Glutamatergic neuron (in vitro differentiated cells): ENCODE measurements around the gene OR13C8. TPM values are rescaled to one million over a fixed set of nuclear protein-coding genes. Genes with fewer than 3 reads are reported as not detected.

ENCODE experiments used
- DNase-seq: peaks from one replicate; pipeline ENCODE4 v3.0.0; 2022
- H3K27ac Mint-ChIP-seq: one replicate; pipeline ENCODE4 v1.8.0; 2020; ENCODE audit warnings: mild to moderate bottlenecking, mixed read lengths, inconsistent platforms; ENCODE audit not compliant: unreplicated experiment
- H3K27me3 Mint-ChIP-seq: one replicate; pipeline ENCODE4 v1.8.0; 2020; ENCODE audit warnings: mild to moderate bottlenecking, moderate library complexity, mixed read lengths, inconsistent platforms; ENCODE audit not compliant: unreplicated experiment
- H3K36me3 Mint-ChIP-seq: one replicate; pipeline ENCODE4 v1.8.0; 2020; ENCODE audit warnings: mild to moderate bottlenecking, mixed read lengths, inconsistent platforms; ENCODE audit not compliant: unreplicated experiment
- H3K4me1 Mint-ChIP-seq: one replicate; pipeline ENCODE4 v1.8.0; 2020; ENCODE audit warnings: mild to moderate bottlenecking, low read depth, mixed read lengths, inconsistent platforms; ENCODE audit not compliant: unreplicated experiment
- H3K4me3 Mint-ChIP-seq: one replicate; pipeline ENCODE4 v1.8.0; 2020; ENCODE audit warnings: mild to moderate bottlenecking, mixed read lengths, inconsistent platforms; ENCODE audit not compliant: unreplicated experiment
- H3K9me3 Mint-ChIP-seq: one replicate; pipeline ENCODE4 v1.8.0; 2020; ENCODE audit warnings: mild to moderate bottlenecking, moderate library complexity, mixed read lengths, inconsistent platforms; ENCODE audit not compliant: unreplicated experiment
- total RNA-seq: library from RNA; stranded (reverse); fragmentation: NEBNext Ultra II Directional; extraction: Animal tissue kit (Norgen Biotek cat#: 25700); gene quantifications from one replicate; pipeline ENCODE4 v1.2.1, GENCODE V29; 2021; ENCODE audit not compliant: unreplicated experiment
- TF ChIP-seq, protein P1 (sequence below): fragments of 200-600 bp; sonication (generic); IDR thresholded peaks from one replicate; pipeline ENCODE4 v1.5.0; 2021; ENCODE audit not compliant: partially characterized antibody, unreplicated experiment

OR13C8 gene
- total RNA-seq, 1 donor from 2014 or later, result not detected

DNA sequence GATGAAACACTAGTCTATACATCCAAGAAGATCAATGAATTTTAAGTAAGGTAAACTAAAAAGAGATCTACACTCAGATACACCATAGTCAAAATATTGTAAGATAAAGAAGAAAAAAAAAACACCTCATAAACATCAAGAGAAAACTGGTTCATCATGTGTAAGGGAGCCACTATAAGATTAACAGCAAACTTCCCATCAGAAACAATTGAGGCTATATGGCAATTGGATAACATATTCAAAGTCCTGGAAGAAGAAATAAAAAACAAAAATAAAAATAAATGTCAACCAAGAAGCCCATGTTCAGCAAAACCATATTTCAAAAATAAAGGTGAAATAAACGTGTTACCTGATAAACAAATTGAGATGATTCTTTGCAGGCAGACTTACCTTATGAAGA lies 3.6 kb downstream of the OR13C8 start:
- Mint-ChIP-seq H3K36me3 (no peaks in the 10 kb centered on the region), H3K9me3 (peaks cover 2% of the 10 kb centered on the region), H3K27ac (no peak overlapping the region), H3K4me3 (no peak overlapping the region), H3K4me1 (no peaks in the 10 kb centered on the region), H3K27me3 (peaks cover 2% of the 10 kb centered on the region)
- TF ChIP-seq, protein P1, sequence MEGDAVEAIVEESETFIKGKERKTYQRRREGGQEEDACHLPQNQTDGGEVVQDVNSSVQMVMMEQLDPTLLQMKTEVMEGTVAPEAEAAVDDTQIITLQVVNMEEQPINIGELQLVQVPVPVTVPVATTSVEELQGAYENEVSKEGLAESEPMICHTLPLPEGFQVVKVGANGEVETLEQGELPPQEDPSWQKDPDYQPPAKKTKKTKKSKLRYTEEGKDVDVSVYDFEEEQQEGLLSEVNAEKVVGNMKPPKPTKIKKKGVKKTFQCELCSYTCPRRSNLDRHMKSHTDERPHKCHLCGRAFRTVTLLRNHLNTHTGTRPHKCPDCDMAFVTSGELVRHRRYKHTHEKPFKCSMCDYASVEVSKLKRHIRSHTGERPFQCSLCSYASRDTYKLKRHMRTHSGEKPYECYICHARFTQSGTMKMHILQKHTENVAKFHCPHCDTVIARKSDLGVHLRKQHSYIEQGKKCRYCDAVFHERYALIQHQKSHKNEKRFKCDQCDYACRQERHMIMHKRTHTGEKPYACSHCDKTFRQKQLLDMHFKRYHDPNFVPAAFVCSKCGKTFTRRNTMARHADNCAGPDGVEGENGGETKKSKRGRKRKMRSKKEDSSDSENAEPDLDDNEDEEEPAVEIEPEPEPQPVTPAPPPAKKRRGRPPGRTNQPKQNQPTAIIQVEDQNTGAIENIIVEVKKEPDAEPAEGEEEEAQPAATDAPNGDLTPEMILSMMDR, result no peak
- no peak for DNase-seq

DNA sequence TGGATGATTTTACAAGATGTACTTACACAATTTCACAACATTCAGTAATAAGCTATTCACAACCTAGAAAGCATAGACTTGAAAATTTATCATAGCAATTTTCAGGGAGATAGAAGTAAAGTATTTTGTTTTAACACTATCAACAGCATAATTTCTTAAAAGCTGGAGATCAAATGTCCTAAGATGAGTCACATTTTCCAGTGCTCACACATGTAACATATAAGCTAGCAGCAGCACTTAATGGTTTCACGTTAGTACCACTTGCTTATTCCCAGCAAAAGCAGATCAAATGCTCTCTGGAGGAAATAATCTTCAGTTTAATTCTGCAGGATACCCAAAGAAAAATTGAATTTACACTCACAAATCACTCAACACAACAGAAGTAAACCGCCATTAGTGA lies 6.5 kb downstream of the OR13C8 start:
- peaks cover 2% of the 10 kb centered on the region for H3K9me3 Mint-ChIP-seq
- DNase-seq, result no peak
- no peak overlapping the region for H3K4me3 Mint-ChIP-seq
- no peaks in the 10 kb centered on the region for H3K4me1 Mint-ChIP-seq
- H3K27ac Mint-ChIP-seq, result peak overlapping the region; percentile 87
- H3K27me3 Mint-ChIP-seq, result peaks cover 2% of the 10 kb centered on the region
- H3K36me3 Mint-ChIP-seq, result no peaks in the 10 kb centered on the region
- TF ChIP-seq, protein P1, result no peak

DNA sequence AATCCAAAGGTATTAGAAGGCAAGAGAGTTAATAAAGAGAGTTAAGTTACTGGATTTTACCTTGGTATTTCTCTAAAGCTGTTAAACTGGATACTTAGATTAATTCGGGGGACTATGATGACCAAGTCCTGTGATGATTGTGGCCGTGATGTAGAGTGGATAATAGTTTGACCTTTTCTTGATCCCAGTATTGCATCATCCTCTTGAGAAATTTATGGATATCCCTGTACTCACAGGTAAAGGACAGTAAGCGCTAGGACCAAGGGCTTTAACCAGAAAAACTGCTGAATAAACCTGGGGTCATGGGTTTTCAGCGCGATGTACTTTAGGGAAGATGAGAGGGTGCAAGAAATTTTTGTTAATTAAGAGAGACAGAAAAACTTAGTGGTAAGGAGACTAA lies 8.3 kb downstream of the OR13C8 start:
- DNase-seq, result no peak
- Mint-ChIP-seq H3K4me3 (no peak overlapping the region), H3K27ac (no peak overlapping the region), H3K27me3 (peaks cover 2% of the 10 kb centered on the region), H3K9me3 (peaks cover 2% of the 10 kb centered on the region), H3K36me3 (no peaks in the 10 kb centered on the region), H3K4me1 (no peaks in the 10 kb centered on the region)
- TF ChIP-seq, protein P1, result no peak

DNA sequence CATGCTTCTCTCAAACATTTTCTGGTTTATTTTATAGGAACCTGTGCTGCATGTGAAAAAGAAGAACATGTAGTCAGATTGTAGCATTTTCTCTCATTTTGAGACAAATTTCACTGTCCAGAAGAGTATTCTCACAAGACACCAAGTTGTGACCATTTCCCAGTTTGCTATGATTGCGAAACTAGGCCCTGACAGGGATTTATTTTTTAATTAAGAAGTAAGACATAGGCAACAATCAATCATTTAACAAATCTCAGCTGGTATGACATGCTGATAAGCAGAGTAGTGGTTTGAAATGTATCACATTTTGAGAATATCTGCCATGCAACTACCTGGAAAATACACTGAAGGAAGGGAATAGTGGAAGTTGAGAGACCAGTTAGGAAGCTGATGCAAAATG lies 11.6 kb downstream of the OR13C8 start:
- Mint-ChIP-seq H3K27me3 (peaks cover 2% of the 10 kb centered on the region), H3K36me3 (no peaks in the 10 kb centered on the region), H3K9me3 (no peaks in the 10 kb centered on the region), H3K4me1 (no peaks in the 10 kb centered on the region), H3K27ac (no peak overlapping the region), H3K4me3 (no peak overlapping the region)
- TF ChIP-seq, protein P1, result no peak
- DNase-seq, result no peak

DNA sequence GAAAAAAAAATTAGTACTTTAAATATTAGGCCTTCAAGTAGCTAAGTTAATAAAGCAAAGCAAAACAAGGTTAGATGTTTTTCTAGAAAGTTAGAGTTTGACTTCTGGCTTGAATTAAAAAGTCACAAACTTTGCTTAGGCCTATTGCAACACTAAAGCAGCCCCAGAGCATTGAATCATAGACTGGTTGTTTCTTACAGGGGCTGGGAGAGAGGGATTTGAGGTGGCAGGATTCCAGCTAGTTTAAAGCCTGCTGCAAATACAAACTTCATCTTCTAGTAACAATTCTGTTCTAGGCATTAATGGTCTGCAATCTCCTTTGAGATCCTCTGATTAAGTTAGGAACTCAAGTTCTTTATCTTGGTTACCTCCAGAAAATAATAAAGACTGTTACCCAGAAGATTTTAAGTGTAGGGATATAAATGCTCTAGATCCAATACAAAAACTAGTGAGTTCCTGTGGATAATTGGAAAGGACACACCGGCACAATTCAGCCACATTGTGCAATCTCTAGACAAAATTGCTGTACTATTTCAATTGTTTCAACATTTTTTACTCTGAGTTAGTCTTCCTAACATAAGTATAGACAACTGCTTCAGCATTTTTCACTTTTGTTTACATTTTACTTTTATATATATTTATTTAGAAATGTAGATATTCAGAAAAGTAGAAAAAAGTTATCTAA lies 17.7 kb downstream of the OR13C8 start:
- H3K4me1 Mint-ChIP-seq, result peaks cover 14% of the 10 kb centered on the region
- no peaks in the 10 kb centered on the region for H3K36me3 Mint-ChIP-seq
- peaks cover 7% of the 10 kb centered on the region for H3K9me3 Mint-ChIP-seq
- H3K27ac Mint-ChIP-seq, result no peak overlapping the region
- H3K4me3 Mint-ChIP-seq, result no peak overlapping the region
- TF ChIP-seq, protein P1, result no peak
- H3K27me3 Mint-ChIP-seq, result peaks cover 6% of the 10 kb centered on the region
- DNase-seq, result no peak
